NT2/D1 (cell line): ENCODE results near the gene FBXW8.

Experiments
- SUZ12 ChIP-seq: IDR thresholded peaks from 2 replicates; pipeline ENCODE4 v1.6.1; 2011; ENCODE audit not compliant: insufficient read length, insufficient read depth; ENCODE audit errors: extremely low read depth
- YY1 ChIP-seq: IDR thresholded peaks from 2 replicates; pipeline ENCODE4 v1.6.1; 2011; ENCODE audit not compliant: insufficient read length, insufficient read depth

DNA sequence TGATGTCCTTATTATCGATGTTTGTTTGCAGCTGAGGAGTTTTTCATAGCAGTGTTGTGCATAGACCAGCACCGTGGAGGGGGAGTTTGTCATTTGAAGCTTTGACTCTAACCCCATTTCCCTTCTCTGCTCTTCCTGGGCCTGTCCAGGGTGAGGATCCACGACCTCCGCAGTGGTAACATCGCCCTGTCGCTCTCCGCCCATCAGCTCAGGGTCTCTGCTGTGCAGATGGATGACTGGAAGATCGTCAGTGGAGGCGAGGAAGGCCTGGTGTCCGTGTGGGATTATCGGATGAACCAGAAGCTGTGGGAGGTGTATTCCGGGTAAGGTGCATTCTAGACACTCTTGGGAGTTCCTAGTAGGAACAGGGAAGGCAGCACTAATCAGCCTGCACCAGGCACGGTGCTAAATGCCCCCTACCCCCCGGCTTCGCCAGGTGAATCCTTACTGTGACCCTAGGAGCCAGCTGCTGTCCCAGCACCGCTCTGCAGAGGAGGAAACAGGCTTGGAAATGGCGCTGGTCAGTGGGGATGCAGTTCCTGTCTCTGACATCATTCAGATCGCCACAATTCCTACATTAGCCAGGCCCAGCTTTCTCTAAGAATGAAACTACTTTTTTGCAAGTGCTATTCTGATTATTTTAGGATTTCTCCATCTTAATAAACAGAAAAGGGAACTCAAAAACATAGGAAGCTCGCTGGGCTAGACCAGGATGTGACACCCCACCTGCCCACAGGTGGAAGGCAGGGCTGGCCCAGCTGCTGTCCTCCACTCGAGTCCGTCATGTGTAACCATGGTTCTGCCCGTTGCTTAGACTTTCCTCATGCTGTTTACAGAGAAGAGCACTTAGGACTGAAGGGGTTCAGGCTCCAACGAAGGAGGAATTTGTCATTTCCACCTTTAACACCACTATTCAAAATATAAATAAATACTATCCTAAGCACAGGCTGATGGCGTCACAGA, 113.5 kb downstream of the FBXW8 start:
- TF ChIP-seq YY1 (no peak), SUZ12 (no peak)
